ENCODE results near the gene SMU1. TPM values are rescaled to one million over a fixed set of nuclear protein-coding genes. Genes with fewer than 3 reads are reported as not detected.

Gene SMU1
- total and polyA plus RNA-seq, 2 of the 13 experiments (the other 11 are each of a cell fraction or from before 2014, with no cell fraction given) = 12.9 to 36.6 TPM

DNA sequence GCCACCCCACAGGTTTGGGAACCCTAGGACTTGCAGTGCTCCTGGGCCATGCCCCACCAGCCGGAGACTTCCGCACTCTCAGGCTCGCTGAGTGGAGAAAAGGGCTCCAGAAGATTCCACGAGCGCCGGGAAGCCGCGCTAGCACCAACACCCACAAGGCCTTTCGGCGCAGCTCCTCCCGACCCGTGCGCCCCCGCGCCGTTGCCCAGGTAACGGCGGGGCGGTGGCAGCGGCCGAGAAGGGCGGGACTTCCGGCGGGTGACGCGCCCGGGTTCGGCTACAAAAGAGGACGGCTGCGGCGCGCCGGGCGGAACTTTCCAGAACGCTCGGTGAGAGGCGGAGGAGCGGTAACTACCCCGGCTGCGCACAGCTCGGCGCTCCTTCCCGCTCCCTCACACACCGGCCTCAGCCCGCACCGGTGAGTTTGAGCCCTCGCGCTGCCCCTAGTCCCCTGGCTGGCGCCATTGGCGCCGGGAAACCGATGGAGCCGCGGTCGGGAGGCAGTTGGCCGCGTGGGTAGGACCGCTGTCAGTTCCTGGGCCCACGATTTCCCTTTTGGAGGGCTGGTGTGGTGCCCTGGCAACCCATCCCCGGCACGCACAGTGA, 51.4 kb downstream of the SMU1 start, which contains the start of gene DNAJA1 (continued):
- no peak for TF ChIP-seq CC2D1A (CRISPR knock-in tag; IDR thresholded peaks at IDR 0.05)
- TF ChIP-seq, protein P1, sequence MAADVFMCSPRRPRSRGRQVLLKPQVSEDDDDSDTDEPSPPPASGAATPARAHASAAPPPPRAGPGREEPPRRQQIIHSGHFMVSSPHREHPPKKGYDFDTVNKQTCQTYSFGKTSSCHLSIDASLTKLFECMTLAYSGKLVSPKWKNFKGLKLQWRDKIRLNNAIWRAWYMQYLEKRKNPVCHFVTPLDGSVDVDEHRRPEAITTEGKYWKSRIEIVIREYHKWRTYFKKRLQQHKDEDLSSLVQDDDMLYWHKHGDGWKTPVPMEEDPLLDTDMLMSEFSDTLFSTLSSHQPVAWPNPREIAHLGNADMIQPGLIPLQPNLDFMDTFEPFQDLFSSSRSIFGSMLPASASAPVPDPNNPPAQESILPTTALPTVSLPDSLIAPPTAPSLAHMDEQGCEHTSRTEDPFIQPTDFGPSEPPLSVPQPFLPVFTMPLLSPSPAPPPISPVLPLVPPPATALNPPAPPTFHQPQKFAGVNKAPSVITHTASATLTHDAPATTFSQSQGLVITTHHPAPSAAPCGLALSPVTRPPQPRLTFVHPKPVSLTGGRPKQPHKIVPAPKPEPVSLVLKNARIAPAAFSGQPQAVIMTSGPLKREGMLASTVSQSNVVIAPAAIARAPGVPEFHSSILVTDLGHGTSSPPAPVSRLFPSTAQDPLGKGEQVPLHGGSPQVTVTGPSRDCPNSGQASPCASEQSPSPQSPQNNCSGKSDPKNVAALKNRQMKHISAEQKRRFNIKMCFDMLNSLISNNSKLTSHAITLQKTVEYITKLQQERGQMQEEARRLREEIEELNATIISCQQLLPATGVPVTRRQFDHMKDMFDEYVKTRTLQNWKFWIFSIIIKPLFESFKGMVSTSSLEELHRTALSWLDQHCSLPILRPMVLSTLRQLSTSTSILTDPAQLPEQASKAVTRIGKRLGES (CRISPR knock-in tag; IDR thresholded peaks at IDR 0.05; ENCODE audit: borderline replicate concordance) = 0 out of 2 replicates have a peak, but pooled peaks have one; percentile 69
- TF ChIP-seq ONECUT2 (CRISPR knock-in tag; IDR thresholded peaks at IDR 0.05) = no peak
- TF ChIP-seq ZBTB3 (CRISPR knock-in tag; IDR thresholded peaks at IDR 0.05; ENCODE audit: borderline replicate concordance, low read depth) = no peak
- peak; percentile 64 for TF ChIP-seq KDM2A (CRISPR knock-in tag; IDR thresholded peaks at IDR 0.05; ENCODE audit: borderline replicate concordance, low read depth)
- peak; percentile 86 for TF ChIP-seq RBM39 (IDR thresholded peaks at IDR 0.05; ENCODE audit: low read depth, low read length, poor library complexity, severe bottlenecking)
- TF ChIP-seq ZNF7 (CRISPR knock-in tag; IDR thresholded peaks at IDR 0.05) = no peak
- TF ChIP-seq, protein P2, sequence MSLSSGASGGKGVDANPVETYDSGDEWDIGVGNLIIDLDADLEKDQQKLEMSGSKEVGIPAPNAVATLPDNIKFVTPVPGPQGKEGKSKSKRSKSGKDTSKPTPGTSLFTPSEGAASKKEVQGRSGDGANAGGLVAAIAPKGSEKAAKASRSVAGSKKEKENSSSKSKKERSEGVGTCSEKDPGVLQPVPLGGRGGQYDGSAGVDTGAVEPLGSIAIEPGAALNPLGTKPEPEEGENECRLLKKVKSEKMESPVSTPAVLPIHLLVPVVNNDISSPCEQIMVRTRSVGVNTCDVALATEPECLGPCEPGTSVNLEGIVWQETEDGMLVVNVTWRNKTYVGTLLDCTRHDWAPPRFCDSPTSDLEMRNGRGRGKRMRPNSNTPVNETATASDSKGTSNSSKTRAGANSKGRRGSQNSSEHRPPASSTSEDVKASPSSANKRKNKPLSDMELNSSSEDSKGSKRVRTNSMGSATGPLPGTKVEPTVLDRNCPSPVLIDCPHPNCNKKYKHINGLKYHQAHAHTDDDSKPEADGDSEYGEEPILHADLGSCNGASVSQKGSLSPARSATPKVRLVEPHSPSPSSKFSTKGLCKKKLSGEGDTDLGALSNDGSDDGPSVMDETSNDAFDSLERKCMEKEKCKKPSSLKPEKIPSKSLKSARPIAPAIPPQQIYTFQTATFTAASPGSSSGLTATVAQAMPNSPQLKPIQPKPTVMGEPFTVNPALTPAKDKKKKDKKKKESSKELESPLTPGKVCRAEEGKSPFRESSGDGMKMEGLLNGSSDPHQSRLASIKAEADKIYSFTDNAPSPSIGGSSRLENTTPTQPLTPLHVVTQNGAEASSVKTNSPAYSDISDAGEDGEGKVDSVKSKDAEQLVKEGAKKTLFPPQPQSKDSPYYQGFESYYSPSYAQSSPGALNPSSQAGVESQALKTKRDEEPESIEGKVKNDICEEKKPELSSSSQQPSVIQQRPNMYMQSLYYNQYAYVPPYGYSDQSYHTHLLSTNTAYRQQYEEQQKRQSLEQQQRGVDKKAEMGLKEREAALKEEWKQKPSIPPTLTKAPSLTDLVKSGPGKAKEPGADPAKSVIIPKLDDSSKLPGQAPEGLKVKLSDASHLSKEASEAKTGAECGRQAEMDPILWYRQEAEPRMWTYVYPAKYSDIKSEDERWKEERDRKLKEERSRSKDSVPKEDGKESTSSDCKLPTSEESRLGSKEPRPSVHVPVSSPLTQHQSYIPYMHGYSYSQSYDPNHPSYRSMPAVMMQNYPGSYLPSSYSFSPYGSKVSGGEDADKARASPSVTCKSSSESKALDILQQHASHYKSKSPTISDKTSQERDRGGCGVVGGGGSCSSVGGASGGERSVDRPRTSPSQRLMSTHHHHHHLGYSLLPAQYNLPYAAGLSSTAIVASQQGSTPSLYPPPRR (CRISPR knock-in tag; IDR thresholded peaks at IDR 0.05; ENCODE audit: borderline replicate concordance) = no peak
- TF ChIP-seq RFX1 (IDR thresholded peaks at IDR 0.05) = peak; percentile 93
- TF ChIP-seq, protein P3, sequence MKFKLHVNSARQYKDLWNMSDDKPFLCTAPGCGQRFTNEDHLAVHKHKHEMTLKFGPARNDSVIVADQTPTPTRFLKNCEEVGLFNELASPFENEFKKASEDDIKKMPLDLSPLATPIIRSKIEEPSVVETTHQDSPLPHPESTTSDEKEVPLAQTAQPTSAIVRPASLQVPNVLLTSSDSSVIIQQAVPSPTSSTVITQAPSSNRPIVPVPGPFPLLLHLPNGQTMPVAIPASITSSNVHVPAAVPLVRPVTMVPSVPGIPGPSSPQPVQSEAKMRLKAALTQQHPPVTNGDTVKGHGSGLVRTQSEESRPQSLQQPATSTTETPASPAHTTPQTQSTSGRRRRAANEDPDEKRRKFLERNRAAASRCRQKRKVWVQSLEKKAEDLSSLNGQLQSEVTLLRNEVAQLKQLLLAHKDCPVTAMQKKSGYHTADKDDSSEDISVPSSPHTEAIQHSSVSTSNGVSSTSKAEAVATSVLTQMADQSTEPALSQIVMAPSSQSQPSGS (CRISPR knock-in tag; IDR thresholded peaks at IDR 0.05) = peak; percentile 75; the same call in 1 of the 2 replicates
- TF ChIP-seq NCOR1 (IDR thresholded peaks at IDR 0.05; ENCODE audit: borderline replicate concordance, low read length) = peak; percentile 33; the same call in 1 of the 2 replicates
- peak; percentile 91 for TF ChIP-seq REL (CRISPR knock-in tag; conservative IDR thresholded peaks at IDR 0.05)
- no peak; the same call in 1 of the 2 replicates for TF ChIP-seq ZNF460 (CRISPR knock-in tag; IDR thresholded peaks at IDR 0.05; ENCODE audit: borderline replicate concordance)
- no peak for TF ChIP-seq CEBPG (CRISPR knock-in tag; IDR thresholded peaks at IDR 0.05)
